HEK293T (cell line): ENCODE results near the gene SNX7.

Experiments used
- ARNT ChIP-seq: fragments of 450-650 bp; IDR thresholded peaks from 2 replicates; pipeline ENCODE4 v1.6.1; 2017; ENCODE audit warnings: mild to moderate bottlenecking
- BHLHE40 ChIP-seq: fragments of 450-650 bp; IDR thresholded peaks from 2 replicates; pipeline ENCODE4 v1.6.1; 2016; ENCODE audit warnings: mild to moderate bottlenecking, moderate library complexity, borderline replicate concordance
- CTBP1 ChIP-seq: fragments of 450-650 bp; IDR thresholded peaks from 2 replicates; pipeline ENCODE4 v1.6.1; 2016; ENCODE audit warnings: borderline replicate concordance
- ELF4 ChIP-seq: fragments of 450-650 bp; IDR thresholded peaks from 2 replicates; pipeline ENCODE4 v1.6.1; 2017; ENCODE audit warnings: antibody characterized with exemption
- FOXA1 ChIP-seq: fragments of 450-650 bp; IDR thresholded peaks from 2 replicates; pipeline ENCODE4 v1.6.1; 2016; ENCODE audit warnings: mild to moderate bottlenecking
- FOXK2 ChIP-seq: fragments of 450-650 bp; IDR thresholded peaks from 2 replicates; pipeline ENCODE4 v1.6.1; 2016; ENCODE audit warnings: mild to moderate bottlenecking
- FOXM1 ChIP-seq: fragments of 450-650 bp; IDR thresholded peaks from 2 replicates; pipeline ENCODE4 v1.6.1; 2017; ENCODE audit warnings: mild to moderate bottlenecking, borderline replicate concordance
- L3MBTL2 ChIP-seq: fragments of 450-650 bp; conservative IDR thresholded peaks from 2 replicates; pipeline ENCODE4 v1.6.1; 2016; ENCODE audit warnings: mild to moderate bottlenecking
- LEF1 ChIP-seq: fragments of 450-650 bp; IDR thresholded peaks from 2 replicates; pipeline ENCODE4 v1.6.1; 2017; ENCODE audit warnings: mild to moderate bottlenecking, borderline replicate concordance
- SP1 ChIP-seq: fragments of 450-650 bp; IDR thresholded peaks from 2 replicates; pipeline ENCODE4 v1.6.1; 2017
- SUZ12 ChIP-seq: fragments of 450-650 bp; IDR thresholded peaks from 2 replicates; pipeline ENCODE4 v1.6.1; 2016; ENCODE audit warnings: mild to moderate bottlenecking
- TARDBP ChIP-seq: fragments of 450-650 bp; IDR thresholded peaks from 2 replicates; pipeline ENCODE4 v1.6.1; 2016
- ZNF384 ChIP-seq: fragments of 450-650 bp; IDR thresholded peaks from 2 replicates; pipeline ENCODE4 v1.6.1; 2016
- TF ChIP-seq, protein P1 (sequence below): fragments of 450-650 bp; IDR thresholded peaks from 2 replicates; pipeline ENCODE4 v1.6.1; 2016

DNA sequence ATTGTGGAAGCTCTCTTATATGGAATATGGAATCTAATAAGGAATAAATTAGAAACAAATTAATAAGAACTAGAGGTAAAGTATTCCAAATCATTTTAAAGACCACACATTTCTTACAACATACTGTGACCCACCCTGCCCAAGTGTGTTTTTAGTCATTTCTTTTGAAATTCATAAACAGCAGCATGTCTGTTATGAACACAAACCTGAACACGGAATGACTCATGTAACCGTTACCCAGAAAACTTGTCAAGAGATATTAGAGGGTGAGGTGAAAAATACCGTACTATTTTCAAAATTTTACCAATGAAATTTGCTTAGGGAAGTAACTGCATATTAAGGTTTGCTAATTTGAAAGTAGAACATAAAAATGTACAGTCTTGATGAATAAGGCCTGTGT lies 48.4 kb downstream of the SNX7 start:
- TF ChIP-seq FOXM1 (no peak), BHLHE40 (no peak), SUZ12 (no peak), L3MBTL2 (no peak), TARDBP (no peak), FOXK2 (no peak), SP1 (no peak), ELF4 (no peak), ARNT (no peak), FOXA1 (no peak), CTBP1 (no peak), ZNF384 (no peak), LEF1 (no peak)
- TF ChIP-seq, protein P1, sequence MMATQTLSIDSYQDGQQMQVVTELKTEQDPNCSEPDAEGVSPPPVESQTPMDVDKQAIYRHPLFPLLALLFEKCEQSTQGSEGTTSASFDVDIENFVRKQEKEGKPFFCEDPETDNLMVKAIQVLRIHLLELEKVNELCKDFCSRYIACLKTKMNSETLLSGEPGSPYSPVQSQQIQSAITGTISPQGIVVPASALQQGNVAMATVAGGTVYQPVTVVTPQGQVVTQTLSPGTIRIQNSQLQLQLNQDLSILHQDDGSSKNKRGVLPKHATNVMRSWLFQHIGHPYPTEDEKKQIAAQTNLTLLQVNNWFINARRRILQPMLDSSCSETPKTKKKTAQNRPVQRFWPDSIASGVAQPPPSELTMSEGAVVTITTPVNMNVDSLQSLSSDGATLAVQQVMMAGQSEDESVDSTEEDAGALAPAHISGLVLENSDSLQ: no peak
